Endothelial cell of umbilical vein (primary cell): Measurements from ENCODE around the gene TPP1. TPM values are rescaled to one million over a fixed set of nuclear protein-coding genes. Genes with fewer than 3 reads are reported as not detected.

Experiments
- BruUV-seq: library from RNA; stranded (reverse); fragments of 400-500 nt; replicated peaks from 2 replicates; lab custom pipeline; 2021; lab: Mats Ljungman, UMichigan
- CTCF ChIA-PET: fragments of 300-600, 350-600 bp; sonication (Branson Sonifier 250); formaldehyde crosslinking; loops from one replicate; lab custom pipeline; 2021; ENCODE audit warnings: antibody characterized with exemption, inconsistent platforms; lab: Charles Lee
- POLR2A ChIA-PET: fragments of 300-600, 350-600 bp; sonication (Branson Sonifier 250); formaldehyde crosslinking; loops from one replicate; lab custom pipeline; 2021; ENCODE audit warnings: antibody characterized with exemption, inconsistent platforms; lab: Charles Lee
- DNase-seq: peaks from one replicate; pipeline ENCODE4 v3.0.0-alpha.2; 2011; ENCODE audit warnings: low read depth, low spot score
- FAIRE-seq: peaks from 2 replicates; lab custom pipeline; 2011; peaks lifted over from hg19 to GRCh38; lab: Jason Lieb, UNC
- H2AFZ ChIP-seq: 2 replicates; pipeline ENCODE4 v1.6.0; 2012; ENCODE audit warnings: low read depth, low read length, control low read depth, inconsistent platforms
- H3K27ac ChIP-seq: 2 replicates; pipeline ENCODE4 v1.5.1; 2011; ENCODE audit warnings: low read depth, mild to moderate bottlenecking, control low read depth, low read length, moderate library complexity; ENCODE audit not compliant: insufficient read depth
- H3K27me3 ChIP-seq, 2 experiments: 2 replicates each; pipeline versions ENCODE4 v1.6.0 to v1.6.1; 2011; ENCODE audit warnings: low read length in 2 of 2, mixed read lengths in 1 of 2; ENCODE audit not compliant: control insufficient read depth in 2 of 2, insufficient read depth in 2 of 2
- H3K36me3 ChIP-seq, 2 experiments: 2 replicates in 1 of 2; 3 replicates in 1 of 2; pipeline ENCODE4 v1.5.1; 2011; ENCODE audit warnings: low read length in 2 of 2, mild to moderate bottlenecking in 1 of 2, moderate library complexity in 1 of 2; ENCODE audit not compliant: control insufficient read depth in 2 of 2, insufficient read depth in 2 of 2; ENCODE audit errors: extremely low read depth in 1 of 2
- H3K4me1 ChIP-seq: 3 replicates; pipeline ENCODE4 v1.5.1; 2011; ENCODE audit warnings: mild to moderate bottlenecking, low read length; ENCODE audit not compliant: control insufficient read depth, insufficient read depth; ENCODE audit errors: extremely low read depth
- H3K4me2 ChIP-seq: 2 replicates; pipeline ENCODE4 v1.6.1; 2011; ENCODE audit warnings: low read length, control low read depth, mixed read lengths; ENCODE audit not compliant: insufficient read depth
- H3K4me3 ChIP-seq, 3 experiments: fragments of 200-600 bp in 1 of 3; sonication (generic), shearing (Covaris generic) in 1 of 3; replicated peaks in 1 of 3; 2 replicates each; pipeline ENCODE4 v1.5.1; 2011 to 2016; ENCODE audit warnings: control low read depth in 3 of 3, low read length in 3 of 3, mild to moderate bottlenecking in 2 of 3, inconsistent platforms in 1 of 3, low read depth in 1 of 3, moderate library complexity in 1 of 3; ENCODE audit not compliant: insufficient read depth in 1 of 3
- H3K79me2 ChIP-seq: 2 replicates; pipeline ENCODE4 v1.6.0; 2012; ENCODE audit warnings: low read length, inconsistent platforms; ENCODE audit not compliant: control insufficient read depth, insufficient read depth
- H3K9ac ChIP-seq: replicated peaks from 2 replicates; pipeline ENCODE3; 2011; ENCODE audit warnings: low read length, control low read depth; ENCODE audit not compliant: insufficient read depth; ENCODE audit errors: extremely low read depth
- H3K9me1 ChIP-seq: replicated peaks from 3 replicates; pipeline ENCODE4 v1.6.0; 2011; ENCODE audit warnings: mild to moderate bottlenecking, low read length; ENCODE audit not compliant: control insufficient read depth, insufficient read depth; ENCODE audit errors: extremely low read depth
- H3K9me3 ChIP-seq: replicated peaks from 2 replicates; pipeline ENCODE4 v1.5.1; 2012; ENCODE audit warnings: low read length, inconsistent platforms; ENCODE audit not compliant: control insufficient read depth, insufficient read depth
- H4K20me1 ChIP-seq: replicated peaks from 2 replicates; pipeline ENCODE3; 2011; ENCODE audit warnings: mild to moderate bottlenecking, low read length; ENCODE audit not compliant: control insufficient read depth, insufficient read depth; ENCODE audit errors: extremely low read depth
- CTCF ChIP-seq, 2 donors: IDR thresholded peaks; 1 replicate in 1 of 2; 2 replicates in 1 of 2; pipeline ENCODE4 v1.5.1; 2011; ENCODE audit warnings: low read length in 2 of 2, mild to moderate bottlenecking in 2 of 2, moderate library complexity in 2 of 2, control low read depth in 1 of 2, inconsistent platforms in 1 of 2, low read depth in 1 of 2; ENCODE audit not compliant: insufficient read depth in 1 of 2; ENCODE audit errors: extremely low read depth in 1 of 2
- EZH2 ChIP-seq: IDR thresholded peaks from 2 replicates; pipeline ENCODE4 v1.6.1; 2012; ENCODE audit warnings: borderline replicate concordance, low read depth, mild to moderate bottlenecking, moderate library complexity, low read length, inconsistent platforms; ENCODE audit not compliant: severe bottlenecking
- GATA2 ChIP-seq: IDR thresholded peaks from 2 replicates; pipeline ENCODE4 v1.7.0; 2011; ENCODE audit warnings: low read depth, mild to moderate bottlenecking, moderate library complexity, mixed read lengths, low read length; ENCODE audit not compliant: insufficient read length, insufficient read depth
- JUN ChIP-seq: IDR thresholded peaks from 2 replicates; pipeline ENCODE4 v1.6.1; 2011; ENCODE audit warnings: borderline replicate concordance, low read depth; ENCODE audit not compliant: insufficient read length, insufficient read depth
- MAX ChIP-seq: IDR thresholded peaks from 2 replicates; pipeline ENCODE4 v1.6.1; 2011; ENCODE audit not compliant: insufficient read depth, insufficient read length
- MYC ChIP-seq: IDR thresholded peaks from one replicate; pipeline ENCODE4 v1.6.1; 2011; ENCODE audit warnings: mild to moderate bottlenecking, low read depth, low read length
- POLR2A ChIP-seq: IDR thresholded peaks from 2 replicates; pipeline ENCODE4 v1.6.1; 2012; ENCODE audit warnings: low read depth, mild to moderate bottlenecking, control low read depth, low read length
- POLR2AphosphoS5 ChIP-seq: IDR thresholded peaks from 2 replicates; pipeline ENCODE4 v1.6.1; 2012; ENCODE audit warnings: low read depth, mild to moderate bottlenecking, control low read depth, low read length, moderate library complexity; ENCODE audit not compliant: insufficient read depth
- dilution Hi-C: fragments of 300-500 bp; cut with MboI; formaldehyde crosslinking; loops from one replicate; pipeline ENCODE4 v1.15.0; 2019; ENCODE audit warnings: low sequenced_read_pairs; ENCODE audit not compliant: extremely low pct_ligation_motif_present
- intact Hi-C: fragments of 100-400 bp; cut with micrococcal nuclease; formaldehyde crosslinking; loops from one replicate; pipeline ENCODE4 v1.10.0; 2022
- polyA plus RNA-seq, 4 experiments: library from polyadenylated mRNA; depleted of rRNA in 3 of 4; stranded (reverse) in 3 of 4; unstranded in 1 of 4; fragments of >200 nt; gene quantifications; 2 replicates each; pipeline versions ENCODE4 v1.2.1 to v1.2.3, GENCODE V29; 2011 to 2012; ENCODE audit warnings: missing spikeins in 1 of 4
- total RNA-seq: library from RNA; stranded (reverse); gene quantifications from 2 replicates; pipeline ENCODE4 v1.2.3, GENCODE V29; 2021

The TPP1 gene
- total and polyA plus RNA-seq, 2 donors (not counting 3 experiments of a cell fraction or from before 2014, with no cell fraction given) = 124 to 224 TPM

GRCh38 chr11:6658647-6659046 lies 39.4 kb upstream of the TPP1 start:
- Histone ChIP-seq H3K9me3 (no peaks in the 10 kb centered on the region), H3K9me1 (no peaks in the 10 kb centered on the region), H3K27me3 (no peaks in the 10 kb centered on the region), H3K4me3 (no peak overlapping the region), H3K4me2 (no peak overlapping the region), H4K20me1 (no peaks in the 10 kb centered on the region), H3K9ac (no peak overlapping the region), H3K36me3 (no peaks in the 10 kb centered on the region), H3K79me2 (peaks cover 2% of the 10 kb centered on the region), H2AFZ (no peak overlapping the region), H3K27ac (no peak overlapping the region), H3K4me1 (peaks cover 15% of the 10 kb centered on the region)
- POLR2A ChIA-PET = no interaction called here
- CTCF ChIA-PET = interaction anchor here (0.9 to 1.2 kb wide), 4 partner anchors 10 to 279 kb away, joined by 3 read pairs; partner anchors contain the start of gene TAF10
- no peak for TF ChIP-seq MYC
- no peak for TF ChIP-seq CTCF (IDR thresholded peaks at IDR 0.05; ENCODE audit: extremely low read depth in 1 of 2, insufficient read depth in 1 of 2, low read depth in 1 of 2, low read length in 2 of 2)
- no peak for TF ChIP-seq MAX
- no peak for TF ChIP-seq GATA2
- TF ChIP-seq EZH2 = no peak
- no peak for TF ChIP-seq JUN
- no peak for TF ChIP-seq POLR2AphosphoS5
- TF ChIP-seq POLR2A = no peak
- intact Hi-C loops (no loop called here), dilution Hi-C loops (no loop called here)
- no TSS peak for BruUV-seq
- FAIRE-seq (no peak), DNase-seq (no peak)
